Astrocyte of the cerebellum (primary cell): ENCODE results near the gene FAM181B.

Experiments used
- DNase-seq: peaks from one replicate; pipeline ENCODE4 v3.0.0-alpha.2; 2011; ENCODE audit warnings: low read depth
- H3K4me3 ChIP-seq: 2 replicates; pipeline ENCODE4 v1.5.1; 2011; ENCODE audit warnings: mild to moderate bottlenecking, low read depth, low read length, moderate library complexity
- CTCF ChIP-seq: IDR thresholded peaks from 2 replicates; pipeline ENCODE4 v1.5.1; 2012; ENCODE audit warnings: low read length, low read depth, moderate library complexity, mild to moderate bottlenecking; ENCODE audit errors: missing control alignments
- in situ Hi-C: cut with HindIII; loops from 2 replicates; pipeline ENCODE4 v1.10.0; 2017; ENCODE audit warnings: low sequenced_read_pairs

FAM181B gene

GRCh38 chr11:82756765-82757639 is 23.3 kb upstream of the FAM181B start:
- no peak for DNase-seq
- TF ChIP-seq CTCF, result no peak
- H3K4me3 ChIP-seq, result no peak overlapping the region
- in situ Hi-C loops, result no loop called here

GRCh38 chr11:82754410-82754809 is 20.7 kb upstream of the FAM181B start:
- in situ Hi-C loops, result no loop called here
- TF ChIP-seq CTCF, result no peak
- DNase-seq, result no peak

GRCh38 chr11:82753921-82754320 is 20.3 kb upstream of the FAM181B start:
- no peak overlapping the region for H3K4me3 ChIP-seq
- DNase-seq, result no peak
- in situ Hi-C loops, result no loop called here
- TF ChIP-seq CTCF, result no peak

More at GRCh38 chr11:82754410-82754809, 20.7 kb upstream of the FAM181B start:
- H3K4me3 ChIP-seq, result no peak overlapping the region

- TF ChIP-seq CTCF, result no peak
- DNase-seq, result no peak
- in situ Hi-C loops, result no loop called here
- no peak overlapping the region for H3K4me3 ChIP-seq
Observed at GRCh38 chr11:82752801-82753200, 19.1 kb upstream of the FAM181B start.

GRCh38 chr11:82750643-82751139 is 17.0 kb upstream of the FAM181B start:
- in situ Hi-C loops, result no loop called here
- H3K4me3 ChIP-seq, result no peak overlapping the region
- no peak for DNase-seq
- TF ChIP-seq CTCF, result no peak

- no peak for DNase-seq
- no peak for TF ChIP-seq CTCF
Observed at GRCh38 chr11:82747471-82747870, 13.8 kb upstream of the FAM181B start.

More at GRCh38 chr11:82747471-82747870, 13.8 kb upstream of the FAM181B start:
- H3K4me3 ChIP-seq, result no peak overlapping the region
- in situ Hi-C loops, result no loop called here
